Tibial nerve (tissue), 4 donors: Measurements from ENCODE around the gene CNOT11.

Source experiments
- CTCF ChIP-seq, 5 experiments: fragments of 200-600 bp in 3 of 5; fragments of 450-650 bp in 2 of 5; sonication (generic) in 3 of 5; IDR thresholded peaks; one replicate each; pipeline ENCODE4 v1.5.1; 2016 to 2019; ENCODE audit warnings: antibody characterized with exemption in 5 of 5, mild to moderate bottlenecking in 3 of 5, moderate library complexity in 2 of 5
- EP300 ChIP-seq, 2 donors: sonication (generic); formaldehyde crosslinking; IDR thresholded peaks; one replicate each; pipeline ENCODE4 v1.6.1; 2017; ENCODE audit warnings: antibody characterized with exemption in 2 of 2, mild to moderate bottlenecking in 1 of 2
- POLR2A ChIP-seq, 2 donors: fragments of 450-650 bp; IDR thresholded peaks; one replicate each; pipeline ENCODE4 v1.6.1; 2017; ENCODE audit warnings: antibody characterized with exemption in 2 of 2, mild to moderate bottlenecking in 2 of 2, moderate library complexity in 2 of 2

GRCh38 chr2:101307503-101307902, 54.8 kb downstream of the CNOT11 start:
- no peak for TF ChIP-seq CTCF (IDR thresholded peaks at IDR 0.05)
- no peak for TF ChIP-seq EP300 (IDR thresholded peaks at IDR 0.05)
- no peak for TF ChIP-seq POLR2A (IDR thresholded peaks at IDR 0.05)
